ENCODE data around the gene CNTN1.

- TF ChIP-seq POLR2A (IDR thresholded peaks at IDR 0.05) (no peak), CTCF (IDR thresholded peaks at IDR 0.05) (no peak)
Observed at GRCh38 chr12:40829738-40830144, 137.5 kb downstream of the CNTN1 start.
